GM19467 (cell line): ENCODE data around the gene THAP6.

ENCODE experiments used
- ATAC-seq: cut with Tn5 transposase; IDR thresholded peaks from one replicate; pipeline ENCODE4 v1.9.1; 2021; ENCODE audit warnings: mild to moderate bottlenecking, moderate library complexity; ENCODE audit not compliant: unreplicated experiment

The THAP6 gene

GRCh38 chr4:75567725-75568124 lies 53.5 kb downstream of the THAP6 start:
- no peak for ATAC-seq
